Gastrocnemius medialis (tissue), 4 donors: Measurements from ENCODE around the gene PPARA.

Source experiments
- POLR2A ChIP-seq, 2 donors: fragments of 450-650 bp; IDR thresholded peaks; one replicate each; pipeline ENCODE4 v1.6.1; 2017; ENCODE audit warnings: antibody characterized with exemption in 2 of 2, mild to moderate bottlenecking in 2 of 2, moderate library complexity in 2 of 2
- TF ChIP-seq, protein P1 (sequence below), 5 experiments: fragments of 450-650 bp in 3 of 5; fragments of 200-600 bp in 2 of 5; sonication (generic) in 2 of 5; IDR thresholded peaks in 4 of 5; conservative IDR thresholded peaks in 1 of 5; 1 replicate in 4 of 5; 2 replicates in 1 of 5; pipeline ENCODE4 v1.5.1; 2016 to 2019; ENCODE audit warnings: antibody characterized with exemption in 5 of 5, mild to moderate bottlenecking in 3 of 5, moderate library complexity in 3 of 5

DNA sequence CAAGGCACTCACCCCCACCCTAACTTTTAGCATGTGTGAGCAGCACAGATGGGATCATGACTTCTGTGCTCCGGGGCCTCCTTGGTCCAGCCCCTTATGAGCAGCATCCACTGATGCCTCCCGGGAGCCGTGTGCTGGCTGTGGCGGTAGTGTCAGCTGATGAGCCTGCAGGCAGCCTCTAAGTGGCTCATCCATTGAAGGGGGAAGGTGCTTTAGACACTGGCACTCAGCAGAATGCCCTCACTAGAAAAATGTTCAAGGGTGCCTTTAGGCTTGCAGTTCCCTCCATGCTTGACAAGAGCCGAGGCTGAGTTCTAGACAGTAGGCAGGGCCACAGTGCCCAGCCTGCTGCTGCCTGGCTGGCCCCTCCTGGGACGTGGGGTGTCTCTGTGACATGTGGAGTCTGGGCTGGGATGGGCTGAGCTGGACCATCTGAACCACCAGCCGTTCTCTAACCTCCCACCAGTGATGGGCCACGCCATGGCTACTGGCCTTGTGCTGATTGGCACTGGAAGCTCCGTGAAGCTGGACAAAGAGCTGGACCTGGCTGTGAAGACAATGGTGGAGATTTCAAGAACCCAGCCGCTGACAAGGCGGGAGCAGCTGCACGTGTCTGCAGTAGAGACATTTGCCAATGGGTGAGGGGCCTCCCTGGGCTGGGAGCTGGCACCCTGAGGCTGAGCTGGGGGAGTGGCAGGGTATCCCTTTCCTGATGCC, 123.3 kb downstream of the PPARA start:
- TF ChIP-seq, protein P1, sequence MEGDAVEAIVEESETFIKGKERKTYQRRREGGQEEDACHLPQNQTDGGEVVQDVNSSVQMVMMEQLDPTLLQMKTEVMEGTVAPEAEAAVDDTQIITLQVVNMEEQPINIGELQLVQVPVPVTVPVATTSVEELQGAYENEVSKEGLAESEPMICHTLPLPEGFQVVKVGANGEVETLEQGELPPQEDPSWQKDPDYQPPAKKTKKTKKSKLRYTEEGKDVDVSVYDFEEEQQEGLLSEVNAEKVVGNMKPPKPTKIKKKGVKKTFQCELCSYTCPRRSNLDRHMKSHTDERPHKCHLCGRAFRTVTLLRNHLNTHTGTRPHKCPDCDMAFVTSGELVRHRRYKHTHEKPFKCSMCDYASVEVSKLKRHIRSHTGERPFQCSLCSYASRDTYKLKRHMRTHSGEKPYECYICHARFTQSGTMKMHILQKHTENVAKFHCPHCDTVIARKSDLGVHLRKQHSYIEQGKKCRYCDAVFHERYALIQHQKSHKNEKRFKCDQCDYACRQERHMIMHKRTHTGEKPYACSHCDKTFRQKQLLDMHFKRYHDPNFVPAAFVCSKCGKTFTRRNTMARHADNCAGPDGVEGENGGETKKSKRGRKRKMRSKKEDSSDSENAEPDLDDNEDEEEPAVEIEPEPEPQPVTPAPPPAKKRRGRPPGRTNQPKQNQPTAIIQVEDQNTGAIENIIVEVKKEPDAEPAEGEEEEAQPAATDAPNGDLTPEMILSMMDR (IDR thresholded peaks at IDR 0.05 in 4 of 5, conservative IDR thresholded peaks at IDR 0.05 in 1 of 5) = no peak
- TF ChIP-seq POLR2A (IDR thresholded peaks at IDR 0.05) = no peak
